Liver (tissue), 3 donors: Measurements from ENCODE around the gene BTBD9.

Experiments
- CTCF ChIP-seq: fragments of 150-350 bp; IDR thresholded peaks from 2 replicates; pipeline ENCODE4 v1.5.1; 2017; ENCODE audit warnings: improper control_type of control experiment, low read depth, low read length; ENCODE audit not compliant: missing input control
- JUND ChIP-seq, 2 donors: IDR thresholded peaks; 2 replicates each; pipeline ENCODE4 v1.6.1; 2016; ENCODE audit warnings: antibody characterized with exemption in 2 of 2
- MAX ChIP-seq: IDR thresholded peaks from 2 replicates; pipeline ENCODE4 v1.6.1; 2016; ENCODE audit warnings: antibody characterized with exemption
- RAD21 ChIP-seq, 2 donors: IDR thresholded peaks; 2 replicates each; pipeline ENCODE4 v1.6.1; 2016; ENCODE audit warnings: antibody characterized with exemption in 2 of 2, mild to moderate bottlenecking in 2 of 2
- REST ChIP-seq: IDR thresholded peaks from 2 replicates; pipeline ENCODE4 v1.6.1; 2016; ENCODE audit warnings: antibody characterized with exemption, mild to moderate bottlenecking
- RXRA ChIP-seq, 2 donors: IDR thresholded peaks; 2 replicates each; pipeline ENCODE4 v1.6.1; 2017 to 2018; ENCODE audit warnings: antibody characterized with exemption in 2 of 2, mild to moderate bottlenecking in 1 of 2
- SP1 ChIP-seq: IDR thresholded peaks from 2 replicates; pipeline ENCODE4 v1.6.1; 2018; ENCODE audit warnings: antibody characterized with exemption, mild to moderate bottlenecking
- TAF1 ChIP-seq: conservative IDR thresholded peaks from 2 replicates; pipeline ENCODE4 v1.6.1; 2016; ENCODE audit warnings: antibody characterized with exemption, mild to moderate bottlenecking
- TF ChIP-seq, protein P1 (sequence below): IDR thresholded peaks from 2 replicates; pipeline ENCODE4 v1.6.1; 2016; ENCODE audit warnings: antibody characterized with exemption
- donor health status: healthy.
- donor health status: healthy.

DNA sequence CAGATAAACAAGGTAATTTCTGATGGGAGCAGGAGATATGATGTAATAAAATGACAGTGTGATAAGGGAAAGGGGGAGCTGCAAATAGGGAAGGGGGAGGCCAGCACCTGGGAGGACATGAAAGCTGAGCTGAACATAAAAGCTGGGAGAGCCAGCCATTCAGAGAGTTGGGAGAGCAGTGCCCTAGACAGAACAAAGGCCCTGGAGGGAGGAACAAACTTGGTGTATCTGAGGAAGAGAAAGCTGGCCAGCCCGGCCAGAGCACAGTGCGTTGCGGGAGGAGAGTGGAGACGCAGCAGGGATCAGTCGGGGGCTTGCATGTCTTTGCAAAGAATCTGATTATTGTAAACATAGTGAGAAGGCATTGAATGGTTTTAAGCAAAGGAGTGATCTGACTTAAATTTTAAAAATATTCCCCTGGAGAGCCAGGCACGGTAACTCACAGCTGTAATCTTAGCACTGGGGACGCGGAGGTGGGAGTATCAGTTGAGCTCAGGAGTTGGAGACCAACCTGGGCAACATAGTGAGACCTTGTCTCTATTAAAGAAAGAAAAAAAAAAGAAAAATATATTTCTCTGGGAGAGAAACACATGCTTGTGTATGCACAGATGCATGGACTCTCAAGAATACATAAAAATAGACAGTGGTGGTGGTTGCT is 502.0 kb downstream of the BTBD9 start:
- TF ChIP-seq RAD21 (IDR thresholded peaks at IDR 0.05) (no peak), CTCF (no peak), SP1 (no peak), MAX (no peak), RXRA (IDR thresholded peaks at IDR 0.05) (no peak), REST (no peak), JUND (IDR thresholded peaks at IDR 0.05) (no peak), TAF1 (no peak)
- TF ChIP-seq, protein P1, sequence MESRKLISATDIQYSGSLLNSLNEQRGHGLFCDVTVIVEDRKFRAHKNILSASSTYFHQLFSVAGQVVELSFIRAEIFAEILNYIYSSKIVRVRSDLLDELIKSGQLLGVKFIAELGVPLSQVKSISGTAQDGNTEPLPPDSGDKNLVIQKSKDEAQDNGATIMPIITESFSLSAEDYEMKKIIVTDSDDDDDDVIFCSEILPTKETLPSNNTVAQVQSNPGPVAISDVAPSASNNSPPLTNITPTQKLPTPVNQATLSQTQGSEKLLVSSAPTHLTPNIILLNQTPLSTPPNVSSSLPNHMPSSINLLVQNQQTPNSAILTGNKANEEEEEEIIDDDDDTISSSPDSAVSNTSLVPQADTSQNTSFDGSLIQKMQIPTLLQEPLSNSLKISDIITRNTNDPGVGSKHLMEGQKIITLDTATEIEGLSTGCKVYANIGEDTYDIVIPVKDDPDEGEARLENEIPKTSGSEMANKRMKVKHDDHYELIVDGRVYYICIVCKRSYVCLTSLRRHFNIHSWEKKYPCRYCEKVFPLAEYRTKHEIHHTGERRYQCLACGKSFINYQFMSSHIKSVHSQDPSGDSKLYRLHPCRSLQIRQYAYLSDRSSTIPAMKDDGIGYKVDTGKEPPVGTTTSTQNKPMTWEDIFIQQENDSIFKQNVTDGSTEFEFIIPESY = no peak
